ENCODE data around the gene CDK5R1.
A peak's percentile ranks its signal among the peaks of the same experiment; 100 is the strongest.

CDK5R1 gene

GRCh38 chr17:32516940-32517701, 30.3 kb downstream of the CDK5R1 start:
- in situ Hi-C loops (cut with MboI; ENCODE audit: low pct_unique_long_range_greater_than_20kb, low sequenced_read_pairs, unreplicated experiment), result no loop called here
- no peak for TF ChIP-seq CTCF (IDR thresholded peaks at IDR 0.05; ENCODE audit: extremely low read depth, insufficient read depth, missing control alignments)
- DNase-seq (ENCODE audit: low spot score), result no peak

- in situ Hi-C loops (cut with MboI; ENCODE audit: low pct_unique_long_range_greater_than_20kb, low sequenced_read_pairs, unreplicated experiment), result no loop called here
- no peak for DNase-seq (ENCODE audit: low spot score)
- no peak for TF ChIP-seq CTCF (IDR thresholded peaks at IDR 0.05; ENCODE audit: extremely low read depth, insufficient read depth, missing control alignments)
These were observed 31.2 kb downstream of the CDK5R1 start for GRCh38 chr17:32517982-32518381.

GRCh38 chr17:32518646-32519227, 31.9 kb downstream of the CDK5R1 start:
- DNase-seq (ENCODE audit: low spot score), result no peak

GRCh38 chr17:32519228-32520103, 32.7 kb downstream of the CDK5R1 start:
- DNase-seq (ENCODE audit: low spot score), result peak; percentile 69
- in situ Hi-C loops (cut with MboI; ENCODE audit: low pct_unique_long_range_greater_than_20kb, low sequenced_read_pairs, unreplicated experiment), result no loop called here
- TF ChIP-seq CTCF (IDR thresholded peaks at IDR 0.05; ENCODE audit: extremely low read depth, insufficient read depth, missing control alignments), result no peak

More at GRCh38 chr17:32518646-32519227, 31.9 kb downstream of the CDK5R1 start:
- TF ChIP-seq CTCF (IDR thresholded peaks at IDR 0.05; ENCODE audit: extremely low read depth, insufficient read depth, missing control alignments), result no peak
- in situ Hi-C loops (cut with MboI; ENCODE audit: low pct_unique_long_range_greater_than_20kb, low sequenced_read_pairs, unreplicated experiment), result no loop called here

GRCh38 chr17:32520104-32520701, 33.4 kb downstream of the CDK5R1 start:
- TF ChIP-seq CTCF (IDR thresholded peaks at IDR 0.05; ENCODE audit: extremely low read depth, insufficient read depth, missing control alignments), result no peak
- DNase-seq (ENCODE audit: low spot score), result peak; percentile 61
- in situ Hi-C loops (cut with MboI; ENCODE audit: low pct_unique_long_range_greater_than_20kb, low sequenced_read_pairs, unreplicated experiment), result no loop called here

- no peak for DNase-seq (ENCODE audit: low spot score)
- in situ Hi-C loops (cut with MboI; ENCODE audit: low pct_unique_long_range_greater_than_20kb, low sequenced_read_pairs, unreplicated experiment), result no loop called here
These were observed 34.1 kb downstream of the CDK5R1 start for GRCh38 chr17:32520737-32521404.

More at GRCh38 chr17:32520737-32521404, 34.1 kb downstream of the CDK5R1 start:
- no peak for TF ChIP-seq CTCF (IDR thresholded peaks at IDR 0.05; ENCODE audit: extremely low read depth, insufficient read depth, missing control alignments)

Data from GM13977 (cell line).